BLaER1 treated with 17β-estradiol and CSF1 and Interleukin-3, amounts not matched to agents 10 nM and 100 nM (cell line): ENCODE data around the gene CD81.

ENCODE experiments used
- H3K27ac ChIP-seq, 11 experiments: shearing (Covaris generic); formaldehyde crosslinking; 2 replicates each; pipeline ENCODE4 v1.8.1; 2022
- H3K27me3 ChIP-seq, 11 experiments: shearing (Covaris generic); formaldehyde crosslinking; 2 replicates each; pipeline ENCODE4 v1.8.1; 2022
- H3K36me3 ChIP-seq, 11 experiments: shearing (Covaris generic); formaldehyde crosslinking; 2 replicates each; pipeline ENCODE4 v1.8.1; 2022
- H3K4me1 ChIP-seq, 10 experiments: shearing (Covaris generic); formaldehyde crosslinking; 2 replicates each; pipeline ENCODE4 v1.8.1; 2022
- H3K4me2 ChIP-seq, 11 experiments: shearing (Covaris generic); formaldehyde crosslinking; 2 replicates each; pipeline ENCODE4 v1.8.1; 2022
- H3K4me3 ChIP-seq, 10 experiments: shearing (Covaris generic); formaldehyde crosslinking; 2 replicates each; pipeline ENCODE4 v1.8.1; 2022
- H3K9ac ChIP-seq, 11 experiments: shearing (Covaris generic); formaldehyde crosslinking; 2 replicates each; pipeline ENCODE4 v1.8.1; 2022
- H3K9me3 ChIP-seq, 11 experiments: shearing (Covaris generic); formaldehyde crosslinking; replicated peaks in 1 of 11; 2 replicates each; pipeline ENCODE4 v1.8.1; 2022
- H4K20me1 ChIP-seq, 11 experiments: shearing (Covaris generic); formaldehyde crosslinking; 2 replicates each; pipeline ENCODE4 v1.8.1; 2022
- Cebpa-rat ChIP-seq, 11 experiments: shearing (Covaris generic); IDR thresholded peaks; 2 replicates each; pipeline ENCODE4 v1.8.1; 2022

Gene CD81

GRCh38 chr11:2400762-2401435 lies 23.8 kb downstream of the CD81 start:
- Histone ChIP-seq H3K27me3 (no peaks in the 10 kb centered on the region), H3K4me3 (peak overlapping the region; percentile 82 to 100 (median 94)), H3K4me1 (peaks cover 24 to 42% (median 33%) of the 10 kb centered on the region in 10 experiments), H3K27ac (peak overlapping the region; percentile 84 to 97 (median 88)), H3K9me3 (no peaks in the 10 kb centered on the region), H4K20me1 (peaks cover 0 to 49% (median 18%) of the 10 kb centered on the region in 11 experiments; a peak in 14 of 22 replicates), H3K36me3 (peaks cover 44 to 72% (median 57%) of the 10 kb centered on the region in 11 experiments), H3K9ac (peak overlapping the region; percentile 90 to 99 (median 93)), H3K4me2 (peak overlapping the region; percentile 91 to 100 (median 97))
- TF ChIP-seq Cebpa-rat (IDR thresholded peaks at IDR 0.05), result no peak

- Histone ChIP-seq H3K27ac (peak overlapping the region; percentile 84 to 97 (median 88)), H4K20me1 (peaks cover 0 to 43% (median 18%) of the 10 kb centered on the region in 11 experiments; a peak in 12 of 22 replicates), H3K4me2 (peak overlapping the region; percentile 91 to 100 (median 97)), H3K27me3 (no peaks in the 10 kb centered on the region), H3K9ac (peak overlapping the region; percentile 90 to 99 (median 93)), H3K36me3 (peaks cover 38 to 66% (median 50%) of the 10 kb centered on the region in 11 experiments), H3K4me1 (peaks cover 24 to 36% (median 32%) of the 10 kb centered on the region in 10 experiments), H3K9me3 (no peaks in the 10 kb centered on the region), H3K4me3 (peak overlapping the region; percentile 82 to 100 (median 94))
- TF ChIP-seq Cebpa-rat (IDR thresholded peaks at IDR 0.05), result no peak
These were observed 24.4 kb downstream of the CD81 start for GRCh38 chr11:2401436-2401984.

- peaks cover 24 to 34% (median 30%) of the 10 kb centered on the region in 10 experiments for H3K4me1 ChIP-seq
- H3K4me2 ChIP-seq, result peak overlapping the region; percentile 91 to 100 (median 97)
- peaks cover 0 to 39% (median 18%) of the 10 kb centered on the region in 11 experiments; a peak in 10 of 22 replicates for H4K20me1 ChIP-seq
- peaks cover 32 to 60% (median 44%) of the 10 kb centered on the region in 11 experiments for H3K36me3 ChIP-seq
- H3K27me3 ChIP-seq, result no peaks in the 10 kb centered on the region
- no peak for TF ChIP-seq Cebpa-rat (IDR thresholded peaks at IDR 0.05)
- peak overlapping the region; percentile 82 to 100 (median 94) for H3K4me3 ChIP-seq
- H3K9me3 ChIP-seq, result no peaks in the 10 kb centered on the region
- peak overlapping the region in 3 of 11 experiments; percentile 88 to 93 (median 92); a peak in 3 of 22 replicates for H3K27ac ChIP-seq
- H3K9ac ChIP-seq, result peak overlapping the region; percentile 90 to 99 (median 93)
These were observed 25.0 kb downstream of the CD81 start for GRCh38 chr11:2402106-2402505.

GRCh38 chr11:2402890-2403645 lies 26.0 kb downstream of the CD81 start:
- Histone ChIP-seq H3K27me3 (peaks cover 0 to under 1% (median 0%) of the 10 kb centered on the region in 11 experiments; a peak in 1 of 22 replicates), H3K4me1 (peaks cover 24 to 32% (median 30%) of the 10 kb centered on the region in 10 experiments), H4K20me1 (peaks cover 0 to 39% (median 18%) of the 10 kb centered on the region in 11 experiments; a peak in 10 of 22 replicates), H3K9ac (peak overlapping the region in 5 of 11 experiments; percentile 90 to 99 (median 94); a peak in 6 of 22 replicates), H3K27ac (no peak overlapping the region), H3K36me3 (peaks cover 23 to 51% (median 39%) of the 10 kb centered on the region in 11 experiments), H3K4me3 (0 out of 20 replicates have a peak overlapping the region, but pooled peaks of 1 of the 10 experiments have one; percentile 96), H3K9me3 (no peaks in the 10 kb centered on the region), H3K4me2 (no peak overlapping the region)
- TF ChIP-seq Cebpa-rat (IDR thresholded peaks at IDR 0.05), result no peak

- peaks cover 0 to 18% (median 12%) of the 10 kb centered on the region in 11 experiments; a peak in 14 of 22 replicates for H3K27me3 ChIP-seq
- peaks cover 21 to 38% (median 30%) of the 10 kb centered on the region in 11 experiments for H3K36me3 ChIP-seq
- no peak for TF ChIP-seq Cebpa-rat (IDR thresholded peaks at IDR 0.05)
- H3K9me3 ChIP-seq, result no peaks in the 10 kb centered on the region
- H3K4me3 ChIP-seq, result no peak overlapping the region
- H3K4me1 ChIP-seq, result peaks cover 17 to 33% (median 24%) of the 10 kb centered on the region in 10 experiments
- peaks cover 0 to 39% (median 18%) of the 10 kb centered on the region in 11 experiments; a peak in 10 of 22 replicates for H4K20me1 ChIP-seq
- peak overlapping the region in 5 of 11 experiments; percentile 1 to 32 (median 15); a peak in 5 of 22 replicates for H3K9ac ChIP-seq
- H3K4me2 ChIP-seq, result no peak overlapping the region
- no peak overlapping the region for H3K27ac ChIP-seq
These were observed 27.7 kb downstream of the CD81 start for GRCh38 chr11:2404735-2405196.

GRCh38 chr11:2406451-2406850 lies 29.3 kb downstream of the CD81 start:
- Histone ChIP-seq H3K27ac (no peak overlapping the region), H3K4me2 (no peak overlapping the region), H3K4me3 (no peak overlapping the region), H3K9ac (0 out of 22 replicates have a peak overlapping the region, but pooled peaks of 1 of the 11 experiments have one; percentile 3), H3K27me3 (peaks cover 0 to 31% (median 21%) of the 10 kb centered on the region in 11 experiments; a peak in 14 of 22 replicates), H3K36me3 (peaks cover 21 to 38% (median 30%) of the 10 kb centered on the region in 11 experiments), H3K4me1 (peaks cover 22 to 45% (median 34%) of the 10 kb centered on the region in 10 experiments), H3K9me3 (no peaks in the 10 kb centered on the region), H4K20me1 (peaks cover 0 to 37% (median 18%) of the 10 kb centered on the region in 11 experiments; a peak in 10 of 22 replicates)
- TF ChIP-seq Cebpa-rat (IDR thresholded peaks at IDR 0.05), result no peak

- Histone ChIP-seq H3K27me3 (peaks cover 0 to 31% (median 21%) of the 10 kb centered on the region in 11 experiments; a peak in 14 of 22 replicates), H3K4me1 (peaks cover 18 to 41% (median 30%) of the 10 kb centered on the region in 10 experiments)
These were observed 29.8 kb downstream of the CD81 start for GRCh38 chr11:2406878-2407410.

GRCh38 chr11:2408671-2409070 lies 31.6 kb downstream of the CD81 start:
- peaks cover 4 to 17% (median 11%) of the 10 kb centered on the region in 11 experiments; a peak in 21 of 22 replicates for H3K36me3 ChIP-seq
- H3K27me3 ChIP-seq, result peaks cover 0 to 31% (median 21%) of the 10 kb centered on the region in 11 experiments; a peak in 14 of 22 replicates
- peak overlapping the region in 4 of 11 experiments; percentile 1 to 68 (median 60); a peak in 3 of 22 replicates for H3K9ac ChIP-seq
- no peak for TF ChIP-seq Cebpa-rat (IDR thresholded peaks at IDR 0.05)
- H3K27ac ChIP-seq, result no peak overlapping the region
- H3K4me3 ChIP-seq, result no peak overlapping the region
- peak overlapping the region in 8 of 11 experiments; percentile 78 to 96 (median 90); a peak in 9 of 22 replicates for H3K4me2 ChIP-seq
- peaks cover 13 to 43% (median 30%) of the 10 kb centered on the region in 10 experiments for H3K4me1 ChIP-seq
- peaks cover 0 to 18% (median 11%) of the 10 kb centered on the region in 11 experiments; a peak in 9 of 22 replicates for H4K20me1 ChIP-seq
- no peaks in the 10 kb centered on the region for H3K9me3 ChIP-seq

More at GRCh38 chr11:2406878-2407410, 29.8 kb downstream of the CD81 start:
- H3K27ac ChIP-seq, result no peak overlapping the region
- H3K4me2 ChIP-seq, result no peak overlapping the region
- H3K9ac ChIP-seq, result no peak overlapping the region
- H3K36me3 ChIP-seq, result peaks cover 21 to 34% (median 28%) of the 10 kb centered on the region in 11 experiments
- TF ChIP-seq Cebpa-rat (IDR thresholded peaks at IDR 0.05), result no peak
- no peak overlapping the region for H3K4me3 ChIP-seq
- no peaks in the 10 kb centered on the region for H3K9me3 ChIP-seq
- peaks cover 0 to 35% (median 14%) of the 10 kb centered on the region in 11 experiments; a peak in 10 of 22 replicates for H4K20me1 ChIP-seq
